HEK293T (cell line): ENCODE results near the gene KRT8.

Experiments used
- ARNT ChIP-seq: fragments of 450-650 bp; IDR thresholded peaks from 2 replicates; pipeline ENCODE4 v1.6.1; 2017; ENCODE audit warnings: mild to moderate bottlenecking
- ELF4 ChIP-seq: fragments of 450-650 bp; IDR thresholded peaks from 2 replicates; pipeline ENCODE4 v1.6.1; 2017; ENCODE audit warnings: antibody characterized with exemption
- LEF1 ChIP-seq: fragments of 450-650 bp; IDR thresholded peaks from 2 replicates; pipeline ENCODE4 v1.6.1; 2017; ENCODE audit warnings: mild to moderate bottlenecking, borderline replicate concordance
- SUZ12 ChIP-seq: fragments of 450-650 bp; IDR thresholded peaks from 2 replicates; pipeline ENCODE4 v1.6.1; 2016; ENCODE audit warnings: mild to moderate bottlenecking

DNA sequence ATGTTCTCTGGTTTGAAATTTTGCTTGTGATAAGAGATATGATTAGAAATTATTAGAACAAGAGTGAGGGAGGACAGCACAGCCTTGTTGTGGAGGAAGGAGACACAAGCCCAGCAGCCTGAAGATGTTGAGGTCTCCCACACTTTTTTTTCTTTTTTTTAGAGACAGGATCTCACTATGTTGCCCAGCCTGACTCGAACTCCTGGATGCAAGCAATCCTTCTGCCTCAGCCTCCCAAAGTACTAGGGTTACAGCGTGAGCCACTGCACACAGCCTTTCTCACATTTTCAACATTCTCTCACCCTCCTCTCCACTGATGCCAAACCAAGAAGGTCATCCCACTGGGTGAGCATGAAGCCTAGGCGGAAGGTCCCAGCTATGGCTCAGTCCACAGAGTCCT, 4.9 kb upstream of the KRT8 start:
- no peak for TF ChIP-seq LEF1
- no peak for TF ChIP-seq ARNT
- no peak for TF ChIP-seq ELF4
- no peak for TF ChIP-seq SUZ12
